Thyroid gland (tissue), 4 donors: ENCODE results near the gene IHH.

ENCODE experiments used
- POLR2A ChIP-seq, 2 donors: fragments of 450-650 bp; IDR thresholded peaks; one replicate each; pipeline ENCODE4 v1.6.1; 2017; ENCODE audit warnings: antibody characterized with exemption in 2 of 2, mild to moderate bottlenecking in 2 of 2, moderate library complexity in 1 of 2
- TF ChIP-seq, protein P1 (sequence below), 6 experiments: fragments of 200-600 bp in 3 of 6; fragments of 450-650 bp in 3 of 6; sonication (generic) in 3 of 6; IDR thresholded peaks; one replicate each; pipeline ENCODE4 v1.5.1; 2016 to 2019; ENCODE audit warnings: antibody characterized with exemption in 6 of 6, mild to moderate bottlenecking in 2 of 6, inconsistent platforms in 1 of 6, moderate library complexity in 1 of 6

DNA sequence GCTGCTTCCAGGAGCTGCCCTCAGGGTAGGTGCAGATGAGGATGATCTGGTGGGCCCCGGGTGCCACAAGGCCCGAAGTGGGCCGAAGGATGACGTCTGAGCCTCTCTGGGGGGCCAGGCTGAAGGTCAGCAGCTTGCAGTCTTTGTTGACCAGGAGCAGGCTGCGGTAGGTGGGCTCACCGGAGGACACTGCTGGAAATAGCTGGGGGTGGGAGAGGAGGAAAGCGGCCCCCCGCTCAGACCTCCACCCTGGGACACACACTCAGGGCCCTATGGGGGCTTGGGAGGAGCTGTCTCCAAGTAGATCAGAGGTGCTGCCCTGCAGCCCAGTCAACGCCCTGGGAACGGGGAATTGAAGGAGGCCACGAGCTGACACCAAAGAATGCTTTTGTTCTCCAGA is 36.7 kb downstream of the IHH start:
- TF ChIP-seq, protein P1, sequence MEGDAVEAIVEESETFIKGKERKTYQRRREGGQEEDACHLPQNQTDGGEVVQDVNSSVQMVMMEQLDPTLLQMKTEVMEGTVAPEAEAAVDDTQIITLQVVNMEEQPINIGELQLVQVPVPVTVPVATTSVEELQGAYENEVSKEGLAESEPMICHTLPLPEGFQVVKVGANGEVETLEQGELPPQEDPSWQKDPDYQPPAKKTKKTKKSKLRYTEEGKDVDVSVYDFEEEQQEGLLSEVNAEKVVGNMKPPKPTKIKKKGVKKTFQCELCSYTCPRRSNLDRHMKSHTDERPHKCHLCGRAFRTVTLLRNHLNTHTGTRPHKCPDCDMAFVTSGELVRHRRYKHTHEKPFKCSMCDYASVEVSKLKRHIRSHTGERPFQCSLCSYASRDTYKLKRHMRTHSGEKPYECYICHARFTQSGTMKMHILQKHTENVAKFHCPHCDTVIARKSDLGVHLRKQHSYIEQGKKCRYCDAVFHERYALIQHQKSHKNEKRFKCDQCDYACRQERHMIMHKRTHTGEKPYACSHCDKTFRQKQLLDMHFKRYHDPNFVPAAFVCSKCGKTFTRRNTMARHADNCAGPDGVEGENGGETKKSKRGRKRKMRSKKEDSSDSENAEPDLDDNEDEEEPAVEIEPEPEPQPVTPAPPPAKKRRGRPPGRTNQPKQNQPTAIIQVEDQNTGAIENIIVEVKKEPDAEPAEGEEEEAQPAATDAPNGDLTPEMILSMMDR (IDR thresholded peaks at IDR 0.05) = no peak
- TF ChIP-seq POLR2A (IDR thresholded peaks at IDR 0.05) = no peak
